ENCODE data around the gene SARDH.

Gene SARDH

DNA sequence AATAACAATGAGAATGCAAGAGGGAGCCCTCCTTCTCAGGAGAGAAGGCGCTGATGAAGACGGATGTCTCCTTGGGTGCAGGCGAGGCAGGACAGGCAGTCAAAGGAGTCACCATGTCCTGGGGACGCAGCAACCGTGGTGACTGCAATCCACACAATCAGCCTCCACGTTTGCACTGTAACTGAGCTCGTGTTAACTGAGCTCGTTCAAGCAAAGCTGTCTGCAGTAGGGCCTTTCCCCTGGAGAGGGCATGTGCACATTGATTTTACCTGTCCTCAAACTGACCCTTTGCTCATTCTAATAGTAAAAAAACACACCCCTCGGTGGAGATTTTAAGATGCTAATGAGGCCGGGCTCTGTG lies 2.8 kb downstream of the SARDH start:
- Histone ChIP-seq H3K9me3 (ENCODE audit: low read length) (no peaks in the 10 kb centered on the region), H3K27ac (ENCODE audit: low read depth, low read length) (no peak overlapping the region), H3K9ac (ENCODE audit: low read length) (no peak overlapping the region), H3K27me3 (ENCODE audit: control insufficient read depth in 1 of 2, insufficient read depth in 2 of 2, low read length in 2 of 2) (no peaks in the 10 kb centered on the region), H3K4me3 (ENCODE audit: low read depth in 1 of 2, low read length in 2 of 2) (no peak overlapping the region), H3K4me1 (ENCODE audit: insufficient read depth, low read length) (peaks cover 4% of the 10 kb centered on the region), H3K36me3 (ENCODE audit: insufficient read depth, low read length) (no peaks in the 10 kb centered on the region)

GRCh38 chr9:133734590-133735414 lies 3.4 kb downstream of the SARDH start:
- Histone ChIP-seq H3K4me1 (ENCODE audit: insufficient read depth, low read length) (peaks cover 4% of the 10 kb centered on the region), H3K9ac (ENCODE audit: low read length) (no peak overlapping the region), H3K4me3 (ENCODE audit: low read depth in 1 of 2, low read length in 2 of 2) (no peak overlapping the region), H3K27me3 (ENCODE audit: control insufficient read depth in 1 of 2, insufficient read depth in 2 of 2, low read length in 2 of 2) (no peaks in the 10 kb centered on the region), H3K36me3 (ENCODE audit: insufficient read depth, low read length) (no peaks in the 10 kb centered on the region), H3K27ac (ENCODE audit: low read depth, low read length) (no peak overlapping the region), H3K9me3 (ENCODE audit: low read length) (no peaks in the 10 kb centered on the region)

DNA sequence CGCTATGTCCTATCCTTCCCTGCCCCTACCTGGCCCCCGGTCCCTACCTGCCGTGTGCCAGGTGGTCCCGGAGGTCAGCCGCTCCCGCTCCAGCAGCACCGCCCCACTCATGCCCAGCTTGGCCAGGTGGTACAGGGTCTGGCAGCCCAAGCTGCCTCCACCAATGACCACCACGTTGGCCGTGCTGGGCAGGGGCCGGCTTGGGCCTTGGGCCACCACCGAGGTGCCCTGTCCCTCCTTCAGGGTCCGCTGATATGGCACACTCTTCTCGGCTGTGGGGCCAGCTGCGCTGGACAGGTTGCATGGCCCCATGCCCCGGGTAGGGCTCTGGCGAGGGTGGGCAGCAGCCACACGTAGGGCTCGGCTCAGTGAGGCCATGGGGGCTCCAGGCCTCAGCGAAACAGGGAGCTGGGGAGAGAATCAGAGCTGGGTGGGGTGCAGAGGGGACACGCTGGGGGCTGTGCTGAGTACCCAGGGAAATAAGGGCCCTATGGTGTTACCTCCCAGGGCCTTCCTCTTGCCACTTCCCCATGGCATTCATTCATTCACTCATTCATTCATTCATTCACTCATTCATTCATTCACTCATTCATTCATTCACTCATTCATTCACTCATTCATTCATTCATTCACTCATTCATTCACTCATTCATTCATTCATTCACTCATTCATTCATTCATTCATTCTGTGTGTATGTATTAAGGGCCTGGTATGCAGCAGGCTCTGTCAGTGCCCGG lies 4.2 kb downstream of the SARDH start:
- Histone ChIP-seq H3K9ac (ENCODE audit: low read length) (no peak overlapping the region), H3K27me3 (ENCODE audit: control insufficient read depth in 1 of 2, insufficient read depth in 2 of 2, low read length in 2 of 2) (no peaks in the 10 kb centered on the region), H3K4me1 (ENCODE audit: insufficient read depth, low read length) (peaks cover 4% of the 10 kb centered on the region), H3K4me3 (ENCODE audit: low read depth in 1 of 2, low read length in 2 of 2) (no peak overlapping the region), H3K36me3 (ENCODE audit: insufficient read depth, low read length) (no peaks in the 10 kb centered on the region), H3K9me3 (ENCODE audit: low read length) (no peaks in the 10 kb centered on the region), H3K27ac (ENCODE audit: low read depth, low read length) (no peak overlapping the region)

GRCh38 chr9:133733421-133733795 lies 4.7 kb downstream of the SARDH start:
- Histone ChIP-seq H3K9ac (ENCODE audit: low read length) (no peak overlapping the region), H3K4me3 (ENCODE audit: low read depth in 1 of 2, low read length in 2 of 2) (no peak overlapping the region), H3K27me3 (ENCODE audit: control insufficient read depth in 1 of 2, insufficient read depth in 2 of 2, low read length in 2 of 2) (no peaks in the 10 kb centered on the region), H3K4me1 (ENCODE audit: insufficient read depth, low read length) (peaks cover 4% of the 10 kb centered on the region), H3K36me3 (ENCODE audit: insufficient read depth, low read length) (no peaks in the 10 kb centered on the region), H3K9me3 (ENCODE audit: low read length) (no peaks in the 10 kb centered on the region), H3K27ac (ENCODE audit: low read depth, low read length) (no peak overlapping the region)

- Histone ChIP-seq H3K36me3 (ENCODE audit: insufficient read depth, low read length) (no peaks in the 10 kb centered on the region), H3K9me3 (ENCODE audit: low read length) (no peaks in the 10 kb centered on the region), H3K4me3 (ENCODE audit: low read depth in 1 of 2, low read length in 2 of 2) (no peak overlapping the region), H3K27ac (ENCODE audit: low read depth, low read length) (no peak overlapping the region), H3K27me3 (ENCODE audit: control insufficient read depth in 1 of 2, insufficient read depth in 2 of 2, low read length in 2 of 2) (no peaks in the 10 kb centered on the region), H3K4me1 (ENCODE audit: insufficient read depth, low read length) (peaks cover 3% of the 10 kb centered on the region), H3K9ac (ENCODE audit: low read length) (no peak overlapping the region)
Measured at GRCh38 chr9:133732639-133733408, 5.3 kb downstream of the SARDH start.

DNA sequence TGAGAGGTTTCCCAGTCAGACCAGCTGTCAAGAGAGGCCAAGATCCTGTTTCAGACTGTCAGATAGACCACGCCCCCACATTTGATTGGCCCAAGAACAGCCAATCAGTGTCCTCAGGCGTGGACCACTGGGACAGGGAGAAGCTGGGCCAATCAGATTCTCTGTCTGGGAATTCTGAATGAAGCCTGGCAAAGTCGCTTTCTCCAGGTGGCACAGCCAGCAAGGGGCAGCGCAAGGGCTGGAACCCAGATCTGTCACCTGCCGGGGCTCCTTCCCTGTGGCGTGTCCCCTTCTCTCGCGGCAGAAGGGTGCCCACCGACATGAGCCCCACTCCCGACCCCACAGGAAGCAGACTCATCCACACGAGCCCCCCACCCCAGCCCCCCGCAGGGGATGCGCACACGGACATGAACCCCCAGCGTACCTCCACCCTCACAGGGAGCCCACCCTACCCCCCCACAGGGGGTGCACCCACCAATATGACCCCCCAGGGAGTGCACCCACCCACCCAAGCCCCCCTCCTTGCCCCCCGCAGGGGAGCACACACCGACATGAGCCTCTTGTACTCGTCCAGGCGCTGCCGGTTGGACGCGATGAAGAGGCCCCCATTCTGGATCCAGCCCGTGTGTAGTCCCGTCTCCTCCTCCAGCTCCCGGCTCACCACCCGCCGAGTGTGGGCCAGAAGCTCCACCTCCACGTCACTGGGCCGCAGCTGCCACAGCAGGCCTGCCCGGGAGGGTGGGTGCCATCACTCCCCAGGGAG lies 6.1 kb downstream of the SARDH start:
- Histone ChIP-seq H3K4me3 (ENCODE audit: low read depth in 1 of 2, low read length in 2 of 2) (no peak overlapping the region), H3K27me3 (ENCODE audit: control insufficient read depth in 1 of 2, insufficient read depth in 2 of 2, low read length in 2 of 2) (no peaks in the 10 kb centered on the region), H3K4me1 (ENCODE audit: insufficient read depth, low read length) (no peaks in the 10 kb centered on the region), H3K9ac (ENCODE audit: low read length) (no peak overlapping the region), H3K27ac (ENCODE audit: low read depth, low read length) (no peak overlapping the region), H3K9me3 (ENCODE audit: low read length) (no peaks in the 10 kb centered on the region), H3K36me3 (ENCODE audit: insufficient read depth, low read length) (no peaks in the 10 kb centered on the region)

DNA sequence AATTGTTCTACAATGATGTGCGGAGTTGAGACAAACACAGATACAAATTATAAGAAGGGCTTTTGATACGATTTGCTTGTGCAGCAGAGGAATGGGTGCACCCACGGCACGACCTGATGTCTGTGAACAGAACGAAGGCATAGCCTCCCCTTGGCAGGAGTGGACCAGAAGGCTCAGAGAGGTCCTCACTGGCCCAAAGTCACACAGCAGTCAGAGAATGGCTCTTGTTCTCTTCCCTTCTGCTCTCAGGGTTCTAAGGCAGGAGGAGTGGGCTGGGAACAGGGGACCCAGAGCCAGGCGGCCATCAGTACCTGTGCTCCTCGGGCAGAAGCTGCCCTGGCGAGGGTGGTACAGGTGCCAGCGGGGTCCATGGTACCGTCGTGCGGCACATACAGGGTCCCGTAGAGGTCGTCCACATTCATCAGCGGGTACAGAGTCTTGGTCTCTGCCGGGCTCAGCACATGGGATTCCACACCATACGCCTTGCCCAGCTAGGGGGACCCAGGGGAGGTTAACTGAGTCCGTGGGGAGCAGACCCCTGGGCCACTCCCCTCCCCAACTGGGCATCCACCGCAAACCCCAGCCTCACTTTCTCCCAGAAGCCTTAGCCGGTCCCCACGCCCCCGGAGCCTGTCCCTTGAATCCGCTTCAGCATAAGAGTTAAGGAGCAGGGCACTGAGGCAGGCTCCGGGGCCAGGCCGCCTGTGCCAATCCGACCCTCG lies 7.0 kb downstream of the SARDH start:
- no peaks in the 10 kb centered on the region for H3K36me3 ChIP-seq (ENCODE audit: insufficient read depth, low read length)
- no peaks in the 10 kb centered on the region for H3K27me3 ChIP-seq (ENCODE audit: control insufficient read depth in 1 of 2, insufficient read depth in 2 of 2, low read length in 2 of 2)
- H3K9ac ChIP-seq (ENCODE audit: low read length) = no peak overlapping the region
- H3K4me1 ChIP-seq (ENCODE audit: insufficient read depth, low read length) = no peaks in the 10 kb centered on the region
- H3K27ac ChIP-seq (ENCODE audit: low read depth, low read length) = no peak overlapping the region
- no peak overlapping the region for H3K4me3 ChIP-seq (ENCODE audit: low read depth in 1 of 2, low read length in 2 of 2)
- no peaks in the 10 kb centered on the region for H3K9me3 ChIP-seq (ENCODE audit: low read length)

DNA sequence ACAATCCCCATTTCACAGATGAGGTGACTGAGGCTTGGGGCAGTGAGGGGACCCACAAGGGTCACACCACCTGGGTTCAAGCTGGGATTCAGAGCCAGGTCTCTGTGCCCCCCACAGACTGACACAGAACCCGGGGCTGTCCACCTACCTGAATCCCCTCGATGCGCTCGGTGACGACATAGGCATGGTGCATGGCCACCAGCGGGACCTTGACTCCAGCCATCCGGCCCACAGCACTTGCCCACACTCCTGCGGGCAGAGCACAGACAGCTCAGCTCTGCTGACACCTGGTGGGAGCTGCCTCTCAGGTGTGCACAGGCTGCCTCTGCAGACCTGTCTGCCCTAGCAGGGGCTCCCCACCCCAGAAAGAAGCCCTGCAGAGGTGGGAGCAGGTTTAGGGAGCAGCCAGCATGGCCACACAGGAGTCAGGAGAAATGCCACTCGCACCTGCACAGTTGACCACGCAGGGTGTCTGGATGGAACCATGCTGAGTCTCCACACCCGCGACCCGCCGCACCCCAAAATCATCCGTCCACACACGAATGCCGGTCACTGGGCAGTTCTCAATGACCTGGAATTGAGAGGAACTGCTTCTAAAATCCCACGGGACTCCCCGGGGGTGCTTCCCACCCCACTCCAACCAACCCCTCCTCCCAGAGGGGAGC lies 8.4 kb downstream of the SARDH start:
- Histone ChIP-seq H3K9me3 (ENCODE audit: low read length) (no peaks in the 10 kb centered on the region), H3K4me3 (ENCODE audit: low read depth in 1 of 2, low read length in 2 of 2) (no peak overlapping the region), H3K27ac (ENCODE audit: low read depth, low read length) (no peak overlapping the region), H3K27me3 (ENCODE audit: control insufficient read depth in 1 of 2, insufficient read depth in 2 of 2, low read length in 2 of 2) (no peaks in the 10 kb centered on the region), H3K9ac (ENCODE audit: low read length) (no peak overlapping the region), H3K4me1 (ENCODE audit: insufficient read depth, low read length) (no peaks in the 10 kb centered on the region), H3K36me3 (ENCODE audit: insufficient read depth, low read length) (no peaks in the 10 kb centered on the region)

DNA sequence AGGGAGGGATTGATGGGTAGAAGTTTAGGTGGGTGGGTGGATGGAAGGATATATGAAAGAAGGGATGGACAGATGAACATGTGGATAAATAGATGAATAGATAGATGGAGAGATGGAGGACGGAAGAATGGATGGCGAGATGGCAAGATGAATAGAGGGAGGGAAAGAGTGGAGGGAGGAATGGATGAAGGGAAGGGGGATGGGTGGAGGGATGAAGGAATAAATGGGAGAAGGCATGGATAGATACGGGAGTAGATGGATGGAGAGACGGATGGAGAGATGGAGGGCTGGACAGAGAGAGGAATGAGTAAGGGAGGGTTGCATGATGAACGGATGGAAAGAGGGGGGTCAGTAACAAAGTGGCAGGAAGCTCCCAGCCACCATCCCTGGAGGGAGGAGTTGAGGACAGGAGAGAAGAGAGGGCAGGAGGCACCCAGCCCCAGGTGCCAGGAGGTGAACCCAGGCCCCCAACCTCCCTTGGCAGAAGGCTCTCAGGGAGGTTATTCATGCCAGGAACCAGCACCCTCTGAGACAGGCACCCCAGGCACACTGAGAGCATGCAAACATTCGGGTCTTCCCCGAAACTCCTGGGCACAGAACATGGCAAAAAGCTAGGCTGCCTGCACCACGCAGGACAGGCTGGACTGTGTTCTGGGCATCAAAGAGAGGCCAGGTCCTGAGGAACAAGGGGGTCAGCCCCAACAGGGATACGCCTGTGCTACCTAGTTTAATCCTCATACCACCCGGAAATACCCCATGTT lies 9.1 kb downstream of the SARDH start:
- Histone ChIP-seq H3K4me3 (ENCODE audit: low read depth in 1 of 2, low read length in 2 of 2) (no peak overlapping the region), H3K36me3 (ENCODE audit: insufficient read depth, low read length) (no peaks in the 10 kb centered on the region), H3K27ac (ENCODE audit: low read depth, low read length) (no peak overlapping the region), H3K27me3 (ENCODE audit: control insufficient read depth in 1 of 2, insufficient read depth in 2 of 2, low read length in 2 of 2) (no peaks in the 10 kb centered on the region), H3K9ac (ENCODE audit: low read length) (no peak overlapping the region), H3K4me1 (ENCODE audit: insufficient read depth, low read length) (no peaks in the 10 kb centered on the region), H3K9me3 (ENCODE audit: low read length) (no peaks in the 10 kb centered on the region)
